ENCODE data around the gene CCSER1.

The CCSER1 gene

GRCh38 chr4:90127223-90127705 lies at the start of gene CCSER1:
TSS of gene CCSER1 (plus strand) at chr4:90127394.
- DNase-seq (ENCODE audit: low spot score) = peak; percentile 83

GRCh38 chr4:90078440-90078839 lies 48.8 kb upstream of the CCSER1 start:
- DNase-seq (ENCODE audit: low spot score) = no peak

DNA sequence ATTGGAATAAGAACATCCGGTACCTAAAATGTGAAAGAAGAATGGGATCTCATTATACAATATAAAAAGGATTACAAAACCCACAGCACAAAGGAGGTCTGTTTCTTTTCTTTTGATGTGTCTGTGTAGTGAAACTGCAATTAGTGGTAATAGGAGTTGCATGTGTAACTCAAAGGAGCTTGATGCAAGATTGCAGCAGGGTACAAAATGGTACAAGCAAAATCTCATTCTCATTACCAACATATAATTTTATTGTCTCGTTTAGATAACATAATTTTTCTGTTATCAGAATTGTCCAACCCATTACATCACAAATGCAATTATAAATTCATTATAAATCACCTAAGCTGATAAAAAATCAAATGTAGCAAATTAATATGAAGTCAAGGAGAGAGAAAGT lies 47.1 kb upstream of the CCSER1 start:
- DNase-seq (ENCODE audit: low spot score) = no peak

- no peak for DNase-seq (ENCODE audit: low spot score)
Measured at GRCh38 chr4:90081432-90082144, 45.6 kb upstream of the CCSER1 start.

DNA sequence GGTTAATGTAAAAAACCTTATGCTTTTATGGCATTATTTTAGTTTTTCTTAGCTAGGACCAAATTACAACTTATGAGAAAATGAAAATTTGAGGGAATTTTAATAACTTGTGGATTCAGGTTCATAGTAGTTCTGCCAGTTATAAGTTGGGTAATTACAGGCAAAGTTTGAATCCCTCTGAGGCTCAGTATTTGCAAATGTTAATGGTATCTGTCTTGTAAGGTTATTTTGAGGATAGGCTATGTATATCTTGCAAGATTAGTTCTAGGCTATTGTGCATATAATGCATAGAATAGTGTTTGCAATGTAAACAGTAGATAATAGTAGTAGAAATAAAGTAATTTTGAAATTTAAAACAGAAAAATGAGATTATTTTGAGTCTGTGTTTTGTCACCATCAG lies 44.7 kb upstream of the CCSER1 start:
- DNase-seq (ENCODE audit: low spot score) = no peak

GRCh38 chr4:90084277-90084966 lies 42.8 kb upstream of the CCSER1 start:
- DNase-seq (ENCODE audit: low spot score) = no peak

DNA sequence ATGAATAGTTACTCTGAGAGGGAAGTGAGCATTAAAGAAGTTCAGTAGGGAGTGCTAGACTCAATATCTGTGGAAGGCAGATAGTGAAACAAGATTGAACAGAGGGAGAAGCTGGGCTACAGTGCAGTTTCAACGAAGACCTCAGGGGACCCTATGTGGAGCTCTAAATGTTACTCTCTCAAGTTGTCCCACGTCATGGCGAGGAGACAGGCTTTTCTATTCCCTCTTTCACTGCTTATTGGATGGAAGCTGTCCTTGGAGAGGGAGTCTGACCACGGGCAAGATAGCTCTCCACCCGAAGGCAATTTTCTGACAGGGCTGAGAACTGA lies 42.3 kb upstream of the CCSER1 start:
- DNase-seq (ENCODE audit: low spot score) = no peak

DNA sequence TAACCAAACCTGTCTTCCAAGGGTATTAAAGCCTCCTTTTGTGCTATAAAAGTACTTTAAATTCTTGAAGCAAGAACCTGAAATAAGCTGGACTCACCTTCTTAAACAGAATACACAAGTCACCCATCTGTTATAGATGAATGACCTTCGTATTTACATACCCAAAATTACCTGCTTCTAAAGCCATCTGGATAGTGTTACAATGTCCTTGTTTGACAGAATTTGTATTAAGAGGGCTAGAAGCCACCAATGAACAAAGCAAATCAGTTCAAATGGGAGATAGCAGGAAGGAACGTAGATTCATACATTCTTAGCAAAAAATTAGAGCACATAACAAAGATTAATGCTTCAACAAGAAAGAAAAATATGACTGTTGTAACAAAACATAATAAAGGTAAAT lies 33.7 kb upstream of the CCSER1 start:
- DNase-seq (ENCODE audit: low spot score) = no peak

DNA sequence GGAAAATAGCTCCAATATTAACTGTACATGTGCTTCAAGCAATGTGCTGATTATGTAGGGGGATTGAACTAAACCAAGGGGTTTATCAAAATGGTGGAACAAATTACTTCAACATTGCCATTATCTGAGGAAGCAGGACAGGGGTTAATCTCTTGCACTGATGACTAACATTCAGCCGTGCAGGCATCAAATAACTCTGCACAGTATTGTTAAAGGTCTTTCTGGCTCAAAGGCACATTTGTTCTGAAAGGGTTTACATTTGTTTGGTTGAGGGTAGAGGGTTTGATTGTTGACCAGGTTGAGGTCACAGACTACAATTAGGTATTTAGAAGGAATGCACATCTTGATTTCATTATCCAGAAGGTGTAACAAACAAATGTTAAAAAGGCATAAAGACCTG lies 32.2 kb upstream of the CCSER1 start:
- no peak for DNase-seq (ENCODE audit: low spot score)

- no peak for DNase-seq (ENCODE audit: low spot score)
Measured at GRCh38 chr4:90099812-90100211, 27.4 kb upstream of the CCSER1 start.

DNA sequence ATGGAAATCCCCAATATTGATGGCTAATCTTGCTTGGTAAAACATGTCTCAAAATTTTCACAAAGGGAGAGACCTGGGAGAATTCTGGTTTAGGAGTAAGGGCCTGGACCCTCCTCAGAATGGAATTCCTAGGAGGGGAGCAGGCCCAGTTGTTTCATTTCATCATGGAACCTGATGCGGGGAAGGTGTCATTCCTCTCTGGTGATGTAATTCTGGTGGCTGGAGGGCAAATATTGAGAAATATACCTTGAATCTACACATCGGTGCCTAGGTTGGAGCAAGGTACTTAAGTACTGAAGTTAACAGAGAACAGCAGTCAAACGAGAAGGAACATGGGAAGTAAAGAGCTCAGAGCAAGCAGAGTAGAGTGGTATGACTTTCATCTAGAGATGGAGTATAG lies 23.2 kb upstream of the CCSER1 start:
- no peak for DNase-seq (ENCODE audit: low spot score)

DNA sequence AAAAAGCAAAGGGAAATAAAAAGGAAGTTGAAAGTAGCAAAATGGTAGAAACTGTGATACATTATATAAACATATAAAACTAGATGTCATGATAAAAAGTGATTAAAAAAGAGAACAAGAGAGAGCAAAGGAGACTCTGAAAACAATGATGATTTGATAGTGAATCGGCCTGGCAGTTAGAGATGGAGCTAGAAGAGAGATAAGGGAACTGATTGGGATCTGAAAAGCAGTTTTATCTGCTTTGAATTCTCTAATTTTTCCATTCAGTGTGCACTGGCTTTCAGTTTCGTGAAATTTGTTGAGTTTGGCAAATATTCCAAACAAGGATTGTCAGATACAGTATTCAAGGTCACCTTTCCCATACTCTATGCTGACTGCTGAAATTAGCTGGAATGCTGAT lies 21.9 kb upstream of the CCSER1 start:
- DNase-seq (ENCODE audit: low spot score) = no peak

GRCh38 chr4:90112715-90113114 lies 14.5 kb upstream of the CCSER1 start:
- DNase-seq (ENCODE audit: low spot score) = peak; percentile 17

DNA sequence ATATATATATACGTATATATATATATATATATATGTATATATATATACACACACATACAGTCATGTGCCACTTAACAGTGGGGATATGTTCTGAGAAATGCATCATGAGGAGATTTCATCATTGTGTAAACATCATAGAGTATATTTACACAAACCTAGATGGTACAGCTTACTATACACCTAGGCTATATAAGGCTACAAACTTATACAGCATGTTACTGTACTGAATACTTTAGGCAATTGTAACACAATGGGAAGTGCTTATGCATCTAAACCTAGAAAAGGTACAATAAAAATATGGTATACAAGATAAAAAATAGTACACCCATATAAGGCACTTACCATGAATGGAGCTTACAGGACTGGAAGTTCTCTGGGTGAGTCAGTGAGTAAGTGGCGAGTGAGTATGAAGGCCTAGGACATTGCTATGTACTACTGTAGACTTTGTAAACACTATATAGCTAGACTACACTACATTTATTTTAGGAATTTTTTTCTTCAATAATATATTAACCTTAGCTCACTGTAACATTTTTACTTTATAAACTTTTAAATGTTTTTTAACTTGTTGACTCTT lies 13.2 kb upstream of the CCSER1 start:
- no peak for DNase-seq (ENCODE audit: low spot score)

DNA sequence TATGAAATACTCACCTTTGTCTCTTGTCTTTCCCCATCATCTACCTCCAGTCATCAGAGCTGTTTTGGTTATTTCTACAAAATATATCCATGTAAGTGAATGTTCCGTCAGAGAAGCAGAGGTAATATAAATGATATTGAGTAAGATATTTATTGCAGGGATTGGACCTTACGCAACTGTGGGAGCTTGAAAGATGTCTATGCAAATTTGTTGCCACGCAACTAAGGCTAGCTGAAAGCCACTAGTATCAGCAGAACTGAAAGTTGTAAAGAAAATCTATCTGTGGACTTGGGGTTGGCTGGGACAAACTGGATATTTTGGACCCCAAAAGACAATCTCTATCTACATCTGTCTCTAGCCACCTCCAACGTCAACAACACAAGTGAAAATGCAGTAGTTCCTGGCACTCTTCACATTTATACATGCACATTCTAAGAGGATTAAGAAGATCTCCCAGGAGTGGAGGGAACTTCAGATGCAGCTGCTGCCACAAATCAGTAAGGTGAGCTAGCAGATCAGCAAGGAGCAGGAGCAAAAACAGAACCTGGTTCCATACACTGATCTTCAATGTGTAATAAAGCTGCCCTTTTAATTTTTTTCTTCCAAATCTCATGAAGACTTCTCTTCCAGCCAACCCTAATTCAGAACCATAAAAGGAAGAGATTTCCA lies 8.5 kb upstream of the CCSER1 start:
- DNase-seq (ENCODE audit: low spot score) = no peak

DNA sequence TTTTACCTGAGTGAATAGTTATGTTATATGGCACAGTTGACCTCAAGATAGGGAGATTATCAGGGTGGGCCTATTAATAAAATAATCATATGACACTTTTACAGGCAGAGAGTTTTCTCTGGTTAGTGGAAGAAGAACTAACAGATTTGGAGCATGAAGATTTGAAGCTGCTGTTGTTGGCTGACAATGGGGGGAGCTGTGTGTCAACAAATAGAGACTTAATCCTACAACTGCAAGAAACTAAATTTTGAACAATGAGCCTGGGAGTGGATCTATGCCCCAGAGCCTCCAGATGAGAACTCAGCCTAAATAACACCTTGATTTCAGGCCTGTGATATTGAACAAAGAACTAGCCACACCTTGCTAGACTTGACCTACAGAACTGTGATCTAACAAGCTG lies 7.2 kb upstream of the CCSER1 start:
- DNase-seq (ENCODE audit: low spot score) = peak; percentile 17

DNA sequence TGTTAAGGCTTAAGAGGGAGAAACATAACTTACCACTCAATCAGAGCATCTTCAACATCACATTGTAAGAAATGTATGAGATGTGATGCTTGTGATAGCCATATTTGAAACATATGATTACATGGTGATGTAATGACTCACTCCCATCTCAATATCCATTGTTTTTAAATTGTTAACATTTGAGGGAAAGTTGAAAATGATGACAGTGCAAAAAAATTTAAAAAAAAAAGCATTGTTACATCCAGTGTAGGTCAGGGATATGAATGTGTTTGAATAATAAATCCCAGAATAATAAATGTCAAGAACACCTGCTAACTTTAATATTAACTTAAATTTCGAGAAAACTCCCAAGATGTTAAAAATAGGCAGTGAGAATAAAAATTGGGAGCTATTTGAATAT lies 6.4 kb upstream of the CCSER1 start:
- no peak for DNase-seq (ENCODE audit: low spot score)

GRCh38 chr4:90121676-90122354 lies 5.4 kb upstream of the CCSER1 start:
- DNase-seq (ENCODE audit: low spot score) = no peak

GRCh38 chr4:90122355-90122748 lies 4.8 kb upstream of the CCSER1 start:
- peak; percentile 12 for DNase-seq (ENCODE audit: low spot score)

DNA sequence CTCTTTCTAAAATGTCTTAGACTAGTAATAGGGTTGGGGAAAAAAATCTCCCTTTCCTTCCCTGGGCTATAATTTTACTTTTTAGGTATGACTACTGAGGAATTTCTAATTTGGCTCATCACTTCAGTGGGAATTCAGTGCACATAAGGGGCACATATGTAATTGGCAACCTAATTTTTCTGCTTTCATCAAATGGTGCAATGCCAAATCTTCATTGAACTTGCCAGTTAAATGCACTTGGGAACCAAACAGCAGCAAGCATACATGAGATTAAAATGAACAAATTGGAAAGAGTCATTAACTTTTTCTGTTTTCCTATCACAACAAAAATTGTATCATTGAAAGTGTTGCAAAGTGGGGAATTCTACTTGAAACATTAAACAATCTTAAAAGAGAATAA lies 2.9 kb upstream of the CCSER1 start:
- DNase-seq (ENCODE audit: low spot score) = no peak

GRCh38 chr4:90126805-90127204 lies 389 bp upstream of the CCSER1 start:
- DNase-seq (ENCODE audit: low spot score) = no peak

- peak; percentile 32 for DNase-seq (ENCODE audit: low spot score)
Measured at GRCh38 chr4:90127706-90128345, 632 bp downstream of the CCSER1 start.

All from LoVo (cell line).